Left lung (tissue), 10 donors: ENCODE data around the gene TEX54. TPM values are rescaled to one million over a fixed set of nuclear protein-coding genes. Genes with fewer than 3 reads are reported as not detected.

Source experiments
- ATAC-seq: fragments of 200-7000 bp; cut with Tn5 transposase; one replicate; pipeline ENCODE4 v1.9.1; 2020; ENCODE audit warnings: moderate library complexity
- DNase-seq, 4 donors: peaks; one replicate each; pipeline ENCODE4 v3.0.0-alpha.2; 2013 to 2020
- H3K27ac ChIP-seq, 2 donors: fragments of 200-600 bp; sonication (generic) in 1 of 2; one replicate each; pipeline versions ENCODE4 v1.5.0 to v1.8.0; 2020 to 2021
- H3K27me3 ChIP-seq, 2 donors: fragments of 200-600 bp; sonication (generic) in 1 of 2; one replicate each; pipeline versions ENCODE4 v1.5.0 to v1.8.0; 2020 to 2021
- H3K36me3 ChIP-seq, 2 donors: fragments of 200-600 bp; sonication (generic) in 1 of 2; one replicate each; pipeline versions ENCODE4 v1.5.0 to v1.8.0; 2020 to 2021
- H3K4me1 ChIP-seq, 2 donors: fragments of 200-600 bp; one replicate each; pipeline ENCODE4 v1.8.0; 2021
- H3K4me3 ChIP-seq, 2 donors: fragments of 200-600 bp; sonication (generic) in 1 of 2; one replicate each; pipeline versions ENCODE4 v1.5.0 to v1.8.0; 2020 to 2021; ENCODE audit warnings: mild to moderate bottlenecking in 1 of 2
- H3K9me3 ChIP-seq, 2 donors: fragments of 200-600 bp; sonication (generic) in 1 of 2; one replicate each; pipeline versions ENCODE4 v1.5.0 to v1.8.0; 2020 to 2021
- CTCF ChIP-seq, 2 donors: fragments of 200-600 bp; sonication (generic) in 1 of 2; IDR thresholded peaks; one replicate each; pipeline versions ENCODE4 v1.5.0 to v1.8.0; 2021; ENCODE audit warnings: antibody characterized with exemption in 2 of 2
- intact Hi-C, 2 donors: fragments of 100-400 bp; cut with DNase I; formaldehyde crosslinking; loops; one replicate each; pipeline versions ENCODE4 v1.11.2 to v1.14.2; 2022
- polyA plus RNA-seq, 6 donors: library from polyadenylated mRNA; unstranded; fragments of 120-200 nt; gene quantifications; one replicate each; pipeline ENCODE4 v1.2.1, GENCODE V29; 2013; ENCODE audit not compliant: insufficient read length in 6 of 6
- total RNA-seq, 2 donors: library from RNA; stranded (reverse); fragmentation: NEBNext Ultra II Directional; extraction: Animal tissue kit (Norgen Biotek cat#: 25700); gene quantifications; one replicate each; pipeline ENCODE4 v1.2.1, GENCODE V29; 2021
- donor health status: DM: no; HTN: yes; CAD: no.
- donor health status: DM: no; HTN: no; CAD: no.

The TEX54 gene
- total and polyA plus RNA-seq, 8 donors: 0.36 to 0.69 TPM; not detected in 6

DNA sequence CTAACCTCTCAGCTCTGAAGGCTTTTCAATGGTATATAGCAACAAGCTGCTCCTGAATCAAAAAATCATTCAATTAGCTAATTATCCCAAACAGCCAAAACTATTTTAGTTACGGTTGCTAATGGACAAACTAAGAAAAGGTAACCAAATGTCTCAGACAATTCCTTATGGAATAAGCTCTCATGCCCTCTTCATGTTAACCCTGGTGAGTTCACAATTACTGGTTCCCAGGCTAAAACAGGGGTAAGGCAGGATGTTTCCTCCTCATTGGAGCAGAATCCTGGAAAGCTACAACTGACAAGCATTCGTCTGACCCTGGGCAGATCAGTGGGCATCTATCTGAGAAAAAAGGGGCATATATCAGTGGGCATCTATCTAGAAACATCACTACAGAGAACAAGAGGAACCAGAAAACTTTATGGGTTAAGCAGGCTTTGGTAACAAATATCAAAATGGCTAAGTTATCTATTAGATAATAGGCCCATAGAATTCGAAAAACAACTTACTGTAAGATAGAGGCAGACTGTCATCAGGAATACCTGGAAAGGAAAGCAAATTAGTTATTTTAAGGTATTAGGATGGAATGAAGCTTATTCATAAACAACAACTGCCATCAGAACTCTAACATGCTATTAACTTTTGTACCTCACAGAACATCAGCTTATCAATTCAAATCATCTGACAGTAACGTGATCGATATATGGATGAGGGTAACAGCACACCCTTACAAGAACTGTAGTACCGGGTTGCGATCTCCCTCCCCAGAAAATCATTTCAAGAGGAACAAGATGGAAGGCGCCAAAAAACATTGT is 21.6 kb upstream of the TEX54 start:
- H3K36me3 ChIP-seq: peaks cover 4 to 39% of the 10 kb centered on the region in 2 donors
- intact Hi-C loops: loop anchor here in 1 of 2 donors (10.0 kb wide), 1 partner anchor 59 kb away; the partner anchor contains the start of gene TMEM223
- no peak for DNase-seq
- ATAC-seq: no peak
- H3K27me3 ChIP-seq: no peaks in the 10 kb centered on the region
- no peak for TF ChIP-seq CTCF (IDR thresholded peaks at IDR 0.05)
- no peaks in the 10 kb centered on the region for H3K9me3 ChIP-seq
- H3K4me1 ChIP-seq: peaks cover 17 to 63% of the 10 kb centered on the region in 2 donors
- H3K27ac ChIP-seq: peak overlapping the region in 1 of 2 donors; percentile 82
- H3K4me3 ChIP-seq: peak overlapping the region; percentile 65 to 81

DNA sequence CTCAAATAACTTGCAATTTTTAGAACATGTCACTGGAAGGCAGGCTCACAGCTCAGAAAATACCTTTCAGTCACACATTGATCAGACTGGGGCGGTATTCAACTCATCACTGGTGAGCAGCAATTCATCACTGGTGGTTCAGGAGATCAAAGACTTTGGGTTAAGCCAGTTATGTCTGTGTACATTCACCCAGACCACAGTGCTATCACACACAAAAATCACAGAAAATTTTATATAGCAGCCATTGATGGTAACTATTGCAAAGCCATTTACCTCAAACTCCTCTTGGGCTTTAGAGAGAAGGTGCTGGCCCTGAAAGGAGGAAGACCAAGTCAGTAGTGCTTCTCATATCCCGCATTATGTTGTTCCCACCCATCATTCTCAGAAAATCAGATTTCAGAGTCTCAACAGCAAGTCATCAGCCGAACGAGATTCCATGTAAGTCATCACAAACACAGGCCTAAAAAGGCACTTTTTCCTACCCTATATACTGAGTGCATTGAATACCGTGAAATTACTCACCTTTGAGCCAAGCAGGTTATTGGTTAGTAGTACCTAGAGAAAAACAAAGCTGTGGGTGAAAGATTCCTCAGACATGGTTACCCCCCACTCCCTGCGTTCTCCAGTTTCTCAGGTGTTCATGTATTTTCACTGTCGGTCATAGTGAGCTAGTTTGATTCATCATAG is 20.8 kb upstream of the TEX54 start:
- no peaks in the 10 kb centered on the region for H3K27me3 ChIP-seq
- peaks cover 4 to 39% of the 10 kb centered on the region in 2 donors for H3K36me3 ChIP-seq
- TF ChIP-seq CTCF (IDR thresholded peaks at IDR 0.05): no peak
- H3K9me3 ChIP-seq: no peaks in the 10 kb centered on the region
- intact Hi-C loops: loop anchor here in 1 of 2 donors (10.0 kb wide), 1 partner anchor 59 kb away; the partner anchor contains the start of gene TMEM223
- ATAC-seq (no peak), DNase-seq (no peak)
- H3K27ac ChIP-seq: no peak overlapping the region
- peaks cover 17 to 63% of the 10 kb centered on the region in 2 donors for H3K4me1 ChIP-seq
- H3K4me3 ChIP-seq: peak overlapping the region; percentile 65 to 81

GRCh38 chr11:62852523-62853188 is 20.0 kb upstream of the TEX54 start:
- no peaks in the 10 kb centered on the region for H3K9me3 ChIP-seq
- intact Hi-C loops: loop anchor here in 1 of 2 donors (10.0 kb wide), 1 partner anchor 58 kb away; the partner anchor contains the start of gene TMEM223
- H3K27me3 ChIP-seq: no peaks in the 10 kb centered on the region
- DNase-seq: no peak
- H3K36me3 ChIP-seq: peaks cover 4 to 39% of the 10 kb centered on the region in 2 donors
- peaks cover 13 to 57% of the 10 kb centered on the region in 2 donors for H3K4me1 ChIP-seq
- no peak overlapping the region for H3K27ac ChIP-seq
- TF ChIP-seq CTCF (IDR thresholded peaks at IDR 0.05): no peak
- ATAC-seq: no peak
- H3K4me3 ChIP-seq: peak overlapping the region in 1 of 2 donors; percentile 81

DNA sequence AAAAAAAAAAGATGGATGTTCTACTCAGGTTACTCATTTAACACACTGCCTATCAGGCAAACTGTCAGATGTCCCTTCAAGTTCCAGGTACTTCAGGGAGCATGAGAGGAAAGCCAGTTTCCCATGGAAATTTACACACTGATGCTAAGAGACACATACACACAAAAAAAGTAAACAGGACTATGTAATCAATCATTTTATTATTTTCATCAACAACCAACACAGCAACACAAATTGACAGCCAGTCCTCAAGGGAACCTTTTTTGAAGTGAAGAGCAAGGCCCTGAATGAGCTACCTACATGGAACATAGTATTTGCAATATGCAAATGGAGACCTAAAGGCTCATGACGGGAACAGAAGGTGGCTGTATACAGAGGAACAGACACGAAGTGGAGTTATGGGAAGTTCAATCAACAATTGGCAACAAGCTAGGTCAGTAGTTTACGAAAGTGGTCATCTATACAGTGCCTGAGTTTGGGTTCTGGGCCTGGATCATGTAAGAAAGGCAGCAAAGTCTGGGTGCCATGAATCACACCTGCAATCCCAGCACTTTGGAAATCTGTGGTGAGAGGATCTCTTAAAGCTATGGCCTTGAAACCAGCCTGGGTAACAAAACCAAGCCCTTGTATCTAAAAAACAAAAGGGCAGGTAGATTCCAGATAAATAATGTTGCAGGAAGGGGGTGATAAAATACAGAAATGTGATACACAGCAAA is 19.3 kb upstream of the TEX54 start:
- no peak for TF ChIP-seq CTCF (IDR thresholded peaks at IDR 0.05)
- Histone ChIP-seq H3K9me3 (no peaks in the 10 kb centered on the region), H3K36me3 (peaks cover 4 to 39% of the 10 kb centered on the region in 2 donors), H3K27me3 (no peaks in the 10 kb centered on the region), H3K4me1 (peaks cover 13 to 50% of the 10 kb centered on the region in 2 donors), H3K27ac (peak overlapping the region in 1 of 2 donors; percentile 8), H3K4me3 (no peak overlapping the region)
- no peak for DNase-seq
- intact Hi-C loops: loop anchor here in 1 of 2 donors (10.0 kb wide), 1 partner anchor 57 kb away; the partner anchor contains the start of gene TMEM223
- ATAC-seq: no peak
